HepG2 (cell line): ENCODE results near the gene HSD3B1. TPM values are rescaled to one million over a fixed set of nuclear protein-coding genes. Genes with fewer than 3 reads are reported as not detected.

Experiments used
- ATAC-seq: fragments of 200-7000 bp; cut with Tn5 transposase; 3 replicates; pipeline ENCODE4 v1.9.1; 2020; ENCODE audit warnings: mild to moderate bottlenecking, moderate library complexity
- BruUV-seq: library from RNA; stranded (reverse); fragments of 400-500 nt; replicated peaks from 2 replicates; lab custom pipeline; 2021; lab: Mats Ljungman, UMichigan
- CTCF ChIA-PET: fragments of 300-600 bp; formaldehyde crosslinking; extraction: SDS; loops from one replicate; lab custom pipeline; 2021; ENCODE audit warnings: low total read pairs, inconsistent platforms, low intra/inter-chr PET ratio; lab: Yijun Ruan, JAX
- POLR2A ChIA-PET: fragments of 350-600 bp; sonication (Branson Sonifier 250); formaldehyde crosslinking; loops from one replicate; lab custom pipeline; 2020; ENCODE audit warnings: antibody characterized with exemption, inconsistent platforms; lab: Yijun Ruan, JAX
- DNase-seq: peaks from one replicate; pipeline ENCODE4 v3.0.0-alpha.2; 2015; ENCODE audit warnings: low spot score
- FAIRE-seq: peaks from 3 replicates; lab custom pipeline; 2011; peaks lifted over from hg19 to GRCh38; lab: Jason Lieb, UNC
- H2AFZ ChIP-seq: one replicate; pipeline ENCODE4 v1.6.1; 2011; ENCODE audit warnings: low read length, inconsistent platforms
- H3K27ac ChIP-seq: fragments of 300-600 bp; 3 replicates; pipeline ENCODE4 v1.8.0; 2011; ENCODE audit warnings: mixed run types, mild to moderate bottlenecking, mixed read lengths, low read length, inconsistent platforms; ENCODE audit not compliant: insufficient read depth; ENCODE audit errors: extremely low read length
- H3K27me3 ChIP-seq, 2 experiments: fragments of 200-600 bp in 1 of 2; 2 replicates in 1 of 2; 3 replicates in 1 of 2; pipeline versions ENCODE4 v1.6.0 to v1.8.0; 2011; ENCODE audit warnings: low read length in 2 of 2, mild to moderate bottlenecking in 2 of 2, moderate library complexity in 2 of 2, inconsistent platforms in 1 of 2; ENCODE audit not compliant: insufficient read depth in 2 of 2, control insufficient read depth in 1 of 2
- H3K36me3 ChIP-seq, 2 experiments: fragments of 200-600 bp in 1 of 2; replicated peaks in 1 of 2; 2 replicates in 1 of 2; 3 replicates in 1 of 2; pipeline versions ENCODE4 v1.5.1 to v1.8.0; 2011; ENCODE audit warnings: low read length in 2 of 2, inconsistent platforms in 1 of 2; ENCODE audit not compliant: insufficient read depth in 2 of 2, control insufficient read depth in 1 of 2
- H3K4me1 ChIP-seq: 2 replicates; pipeline ENCODE4 v1.5.1; 2012; ENCODE audit warnings: low read length, inconsistent platforms; ENCODE audit not compliant: insufficient read depth
- H3K4me2 ChIP-seq: 2 replicates; pipeline ENCODE4 v1.6.0; 2011; ENCODE audit warnings: low read depth, low read length, inconsistent platforms
- H3K4me3 ChIP-seq, 3 experiments: fragments of 200-600 bp in 1 of 3; sonication (generic), shearing (Covaris generic) in 1 of 3; replicated peaks in 1 of 3; 2 replicates each; pipeline ENCODE4 v1.5.1; 2011 to 2016; ENCODE audit warnings: low read length in 3 of 3, inconsistent platforms in 2 of 3, low read depth in 2 of 3, mild to moderate bottlenecking in 2 of 3, control low read depth in 1 of 3, mixed read lengths in 1 of 3; ENCODE audit not compliant: insufficient read depth in 1 of 3
- H3K79me2 ChIP-seq: one replicate; pipeline ENCODE4 v1.6.1; 2011; ENCODE audit warnings: low read length, inconsistent platforms; ENCODE audit not compliant: insufficient read depth
- H3K9ac ChIP-seq: 2 replicates; pipeline ENCODE4 v1.6.0; 2011; ENCODE audit warnings: mild to moderate bottlenecking, low read depth, low read length, inconsistent platforms; ENCODE audit not compliant: insufficient read depth
- H3K9me3 ChIP-seq: 2 replicates; pipeline ENCODE4 v1.5.1; 2012; ENCODE audit warnings: mild to moderate bottlenecking, low read length
- H4K20me1 ChIP-seq: 2 replicates; pipeline ENCODE4 v1.6.0; 2011; ENCODE audit warnings: inconsistent platforms, mild to moderate bottlenecking, low read length, moderate library complexity; ENCODE audit not compliant: insufficient read depth
- EHMT2 ChIP-seq: fragments of 200-600 bp; sonication (generic); IDR thresholded peaks from 2 replicates; pipeline ENCODE4 v1.7.0; 2017; ENCODE audit warnings: antibody characterized with exemption, low read depth, low read length, borderline replicate concordance
- KLF15 ChIP-seq: sonication (generic); formaldehyde crosslinking; IDR thresholded peaks from 2 replicates; pipeline ENCODE4 v1.8.1; 2023; ENCODE audit warnings: borderline replicate concordance, mild to moderate bottlenecking, inconsistent platforms, missing genetic modification reagents, mixed read lengths
- SIN3A ChIP-seq: IDR thresholded peaks from 2 replicates; pipeline ENCODE4 v1.6.1; 2011; ENCODE audit warnings: low read depth, mild to moderate bottlenecking, control low read depth, low read length, borderline replicate concordance
- SOX6 ChIP-seq, 2 experiments: fragments of 450-650 bp in 1 of 2; sonication (generic) in 1 of 2; formaldehyde crosslinking in 1 of 2; IDR thresholded peaks; 2 replicates each; pipeline versions ENCODE4 v1.4.0 to v1.6.1; 2017 to 2020; ENCODE audit warnings: antibody characterized with exemption in 1 of 2, mild to moderate bottlenecking in 1 of 2, missing genetic modification reagents in 1 of 2
- ZKSCAN5 ChIP-seq: sonication (generic); formaldehyde crosslinking; IDR thresholded peaks from 2 replicates; pipeline ENCODE4 v1.5.1; 2020; ENCODE audit warnings: mild to moderate bottlenecking, missing genetic modification reagents
- ZNF121 ChIP-seq: sonication (generic); formaldehyde crosslinking; IDR thresholded peaks from 2 replicates; pipeline ENCODE4 v1.5.0; 2020; ENCODE audit warnings: mild to moderate bottlenecking, missing genetic modification reagents
- ZNF264 ChIP-seq: sonication (generic); formaldehyde crosslinking; IDR thresholded peaks from 2 replicates; pipeline ENCODE4 v1.4.0; 2020; ENCODE audit warnings: missing genetic modification reagents
- ZNF576 ChIP-seq: sonication (generic); formaldehyde crosslinking; IDR thresholded peaks from 2 replicates; pipeline ENCODE4 v1.4.0; 2020; ENCODE audit warnings: mild to moderate bottlenecking, missing genetic modification reagents
- ZNF672 ChIP-seq: sonication (generic); formaldehyde crosslinking; IDR thresholded peaks from 2 replicates; pipeline ENCODE4 v1.8.1; 2022; ENCODE audit warnings: missing genetic modification reagents
- ZNF678 ChIP-seq: sonication (generic); formaldehyde crosslinking; IDR thresholded peaks from 2 replicates; pipeline ENCODE4 v1.4.0; 2020; ENCODE audit warnings: mild to moderate bottlenecking, missing genetic modification reagents
- ZNF816 ChIP-seq: sonication (generic); formaldehyde crosslinking; IDR thresholded peaks from 2 replicates; pipeline ENCODE4 v1.8.0; 2022; ENCODE audit warnings: missing genetic modification reagents, mild to moderate bottlenecking, borderline replicate concordance
- WGBS: methylation state at CpG from one replicate; pipeline ENCODE4 v1.1.6; 2017; ENCODE audit warnings: low lambda C conversion rate; 5-methylcytosine and 5-hydroxymethylcytosine counted together
- in situ Hi-C: cut with HindIII; loops from 2 replicates; pipeline ENCODE4 v1.10.0; 2017; ENCODE audit warnings: low pct_unique_long_range_greater_than_20kb; ENCODE audit not compliant: extremely low pct_ligation_motif_present
- intact Hi-C: fragments of 100-400 bp; cut with micrococcal nuclease; formaldehyde crosslinking; loops from one replicate; pipeline ENCODE4 v1.10.0; 2022; ENCODE audit not compliant: unreplicated experiment
- polyA plus RNA-seq, 8 experiments: library from polyadenylated mRNA; depleted of rRNA in 3 of 8; stranded (reverse) in 7 of 8; unstranded in 1 of 8; fragments of >200 nt; fragmentation: Illumina TruSeq in 4 of 8; extraction: Trizol in 4 of 8; gene quantifications; 2 replicates each; pipeline versions ENCODE4 v1.2.1 to v1.2.3, GENCODE V29; 2011 to 2016; ENCODE audit warnings: low read depth in 4 of 8, missing spikeins in 1 of 8, mixed read lengths in 1 of 8; ENCODE audit not compliant: insufficient read depth in 1 of 8
- total RNA-seq, 5 experiments: library from RNA; depleted of rRNA; stranded (reverse); fragments of >200 nt; fragmentation: Illumina TruSeq; extraction: Trizol; gene quantifications; 2 replicates each; pipeline ENCODE4 v1.2.3, GENCODE V29; 2016; ENCODE audit warnings: low read depth in 1 of 5

HSD3B1 gene
- total and polyA plus RNA-seq, 2 of the 13 experiments (the other 11 are each of a cell fraction or from before 2014, with no cell fraction given), result not detected

DNA sequence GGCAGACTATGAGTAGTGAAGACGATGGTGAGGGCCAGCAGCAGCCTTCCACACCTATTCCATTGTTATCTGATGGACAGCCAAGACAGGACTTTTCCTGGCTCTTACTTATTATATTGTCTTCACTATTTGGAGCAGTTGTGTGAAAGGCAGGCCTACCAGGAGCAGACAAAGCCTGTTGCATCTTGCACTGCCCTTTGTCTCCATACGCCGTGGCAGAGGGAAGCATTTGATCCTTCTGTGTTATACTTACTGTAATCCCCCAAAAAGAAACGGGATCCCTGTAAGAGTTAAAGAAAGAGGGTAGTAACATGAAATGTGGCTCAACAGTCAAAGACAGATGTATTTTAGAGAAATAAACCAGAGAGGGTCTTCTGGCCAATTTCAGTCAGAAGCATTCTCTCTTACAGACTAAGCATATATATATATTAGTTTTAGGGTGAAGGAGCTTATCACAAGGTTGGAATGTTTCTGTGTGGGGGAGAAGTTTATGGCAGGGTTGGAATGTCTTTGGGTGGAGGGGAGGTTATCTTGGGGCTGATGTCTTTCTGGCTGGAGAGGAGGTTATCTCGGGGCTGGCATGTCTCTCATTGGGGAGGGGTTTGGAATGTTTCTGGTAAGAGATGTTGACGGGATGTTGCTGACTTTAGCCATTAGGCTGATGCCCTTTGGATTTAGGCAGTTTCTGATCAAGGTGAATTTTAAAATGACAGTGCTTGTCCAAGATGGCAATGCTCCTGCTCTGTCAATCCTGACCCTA, 23.4 kb upstream of the HSD3B1 start:
- Histone ChIP-seq H3K9me3 (no peaks in the 10 kb centered on the region), H3K36me3 (no peaks in the 10 kb centered on the region), H4K20me1 (no peaks in the 10 kb centered on the region), H3K9ac (no peak overlapping the region), H3K4me3 (no peak overlapping the region), H3K27me3 (0 out of 5 replicates have a peak, but pooled peaks cover 0 to 3% of the 10 kb centered on the region in 2 experiments), H2AFZ (no peak overlapping the region), H3K4me1 (no peaks in the 10 kb centered on the region), H3K27ac (no peak overlapping the region), H3K79me2 (no peaks in the 10 kb centered on the region), H3K4me2 (no peak overlapping the region)
- no TSS peak for BruUV-seq
- in situ Hi-C loops (no loop called here), intact Hi-C loops (no loop called here)
- POLR2A ChIA-PET, result no interaction called here
- no peak for FAIRE-seq
- CTCF ChIA-PET, result no interaction called here
- ATAC-seq, result no peak
- no peak for DNase-seq
- WGBS, result 32% methylated on average over 6 of the region's 6 CpGs
- no peak for TF ChIP-seq ZNF672 (CRISPR knock-in tag)
- TF ChIP-seq SIN3A, result no peak
- no peak for TF ChIP-seq SOX6 (IDR thresholded peaks at IDR 0.05)
- no peak for TF ChIP-seq SOX6 (CRISPR knock-in tag; IDR thresholded peaks at IDR 0.05)
- no peak for TF ChIP-seq ZNF264 (CRISPR knock-in tag)
- no peak for TF ChIP-seq ZNF816
- TF ChIP-seq KLF15 (CRISPR knock-in tag), result no peak
- TF ChIP-seq ZNF678, result no peak
- no peak for TF ChIP-seq EHMT2
- no peak for TF ChIP-seq ZNF576 (CRISPR knock-in tag)
- TF ChIP-seq ZNF121, result no peak
- no peak for TF ChIP-seq ZKSCAN5 (CRISPR knock-in tag)
